Kidney (tissue), 14 donors: ENCODE results near the gene THUMPD1. TPM values are rescaled to one million over a fixed set of nuclear protein-coding genes. Genes with fewer than 3 reads are reported as not detected.

Experiments used
- DNase-seq, 5 donors: peaks; one replicate each; pipeline ENCODE4 v3.0.0-alpha.2; 2013 to 2020
- FAIRE-seq: peaks from 2 replicates; lab custom pipeline; 2012; peaks lifted over from hg19 to GRCh38; lab: Jason Lieb, UNC
- H3K27ac ChIP-seq, 2 donors: one replicate each; pipeline ENCODE4 v1.7.0; 2013; ENCODE audit warnings: low read depth in 2 of 2, low read length in 2 of 2, inconsistent platforms in 1 of 2
- H3K27me3 ChIP-seq: one replicate; pipeline ENCODE4 v1.7.1; 2013; ENCODE audit warnings: low read length, inconsistent platforms; ENCODE audit not compliant: control insufficient read depth, insufficient read depth
- H3K36me3 ChIP-seq, 3 donors: one replicate each; pipeline versions ENCODE4 v1.7.0 to v1.7.1; 2013; ENCODE audit warnings: low read length in 3 of 3, control low read depth in 1 of 3, inconsistent platforms in 1 of 3; ENCODE audit not compliant: insufficient read depth in 3 of 3, control insufficient read depth in 2 of 3
- H3K4me1 ChIP-seq, 3 donors: one replicate each; pipeline versions ENCODE4 v1.7.0 to v1.7.1; 2013; ENCODE audit warnings: low read length in 3 of 3, inconsistent platforms in 1 of 3, low read depth in 1 of 3; ENCODE audit not compliant: control insufficient read depth in 2 of 3, insufficient read depth in 2 of 3
- H3K4me3 ChIP-seq, 3 donors: one replicate each; pipeline versions ENCODE4 v1.7.0 to v1.8.1; 2013; ENCODE audit warnings: low read length in 3 of 3, control low read depth in 1 of 3, inconsistent platforms in 1 of 3
- H3K9ac ChIP-seq, 3 donors: one replicate each; pipeline versions ENCODE4 v1.7.0 to v1.7.1; 2013; ENCODE audit warnings: low read length in 3 of 3, control low read depth in 1 of 3, inconsistent platforms in 1 of 3
- H3K9me3 ChIP-seq, 3 donors: one replicate each; pipeline versions ENCODE4 v1.7.0 to v1.7.1; 2013; ENCODE audit warnings: low read length in 3 of 3, control low read depth in 1 of 3, inconsistent platforms in 1 of 3; ENCODE audit not compliant: control insufficient read depth in 2 of 3, insufficient read depth in 1 of 3
- intact Hi-C: fragments of 100-400 bp; cut with DNase I; formaldehyde crosslinking; loops from one replicate; pipeline ENCODE4 v1.11.1; 2022
- polyA plus RNA-seq: library from polyadenylated mRNA; stranded (reverse); fragments of 350-450 nt; fragmentation: Illumina TruSeq; extraction: RNeasy Lipid Tissue Mini Kit (QIAGEN cat#74804); gene quantifications from one replicate; pipeline ENCODE4 v1.2.3, GENCODE V29; 2014; ENCODE audit warnings: low read depth, low replicate concordance; ENCODE audit not compliant: insufficient read depth
- total RNA-seq: library from RNA; stranded (reverse); fragmentation: NEBNext Ultra II Directional; extraction: Animal tissue kit (Norgen Biotek cat#: 25700); gene quantifications from one replicate; pipeline ENCODE4 v1.2.1, GENCODE V29; 2021
- TF ChIP-seq, protein P1 (sequence below): IDR thresholded peaks from 3 replicates; pipeline ENCODE4 v1.5.1; 2012; ENCODE audit warnings: mild to moderate bottlenecking, moderate library complexity, borderline replicate concordance; ENCODE audit not compliant: insufficient read depth; ENCODE audit errors: extremely low read depth
- donor health status: control.
- donor health status: control.
- donor health status: control.
- donor health status: control.
- donor health status: control.
- donor health status: DM: yes; HTN: yes; CAD: no.
- donor health status: Normal renal cell carcinoma (clear cell type).

Gene THUMPD1
- total and polyA plus RNA-seq, 2 donors from 2014 or later = 16.8 to 45.8 TPM

DNA sequence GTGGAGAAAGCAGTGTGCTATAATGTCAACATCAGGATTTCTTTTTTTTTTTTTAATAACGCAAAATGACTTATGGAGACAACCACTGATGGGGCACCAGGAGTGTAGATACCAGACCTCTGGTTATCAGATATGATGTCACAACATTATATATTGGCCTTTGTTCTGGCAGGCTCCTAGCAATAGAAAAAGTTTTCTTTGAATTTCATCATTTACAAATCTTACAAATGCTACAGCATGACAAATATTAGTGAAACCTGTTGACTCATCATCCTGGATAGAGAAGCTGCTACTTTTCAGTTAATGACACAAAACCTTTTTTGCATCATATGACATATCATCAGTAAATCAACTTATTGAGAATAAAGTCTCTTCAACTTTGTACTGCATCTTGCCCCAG is 6.1 kb downstream of the THUMPD1 start:
- intact Hi-C loops = no loop called here
- no peak overlapping the region for H3K4me3 ChIP-seq
- H3K27ac ChIP-seq = no peak overlapping the region
- no peaks in the 10 kb centered on the region for H3K9me3 ChIP-seq
- H3K9ac ChIP-seq = no peak overlapping the region
- TF ChIP-seq, protein P1, sequence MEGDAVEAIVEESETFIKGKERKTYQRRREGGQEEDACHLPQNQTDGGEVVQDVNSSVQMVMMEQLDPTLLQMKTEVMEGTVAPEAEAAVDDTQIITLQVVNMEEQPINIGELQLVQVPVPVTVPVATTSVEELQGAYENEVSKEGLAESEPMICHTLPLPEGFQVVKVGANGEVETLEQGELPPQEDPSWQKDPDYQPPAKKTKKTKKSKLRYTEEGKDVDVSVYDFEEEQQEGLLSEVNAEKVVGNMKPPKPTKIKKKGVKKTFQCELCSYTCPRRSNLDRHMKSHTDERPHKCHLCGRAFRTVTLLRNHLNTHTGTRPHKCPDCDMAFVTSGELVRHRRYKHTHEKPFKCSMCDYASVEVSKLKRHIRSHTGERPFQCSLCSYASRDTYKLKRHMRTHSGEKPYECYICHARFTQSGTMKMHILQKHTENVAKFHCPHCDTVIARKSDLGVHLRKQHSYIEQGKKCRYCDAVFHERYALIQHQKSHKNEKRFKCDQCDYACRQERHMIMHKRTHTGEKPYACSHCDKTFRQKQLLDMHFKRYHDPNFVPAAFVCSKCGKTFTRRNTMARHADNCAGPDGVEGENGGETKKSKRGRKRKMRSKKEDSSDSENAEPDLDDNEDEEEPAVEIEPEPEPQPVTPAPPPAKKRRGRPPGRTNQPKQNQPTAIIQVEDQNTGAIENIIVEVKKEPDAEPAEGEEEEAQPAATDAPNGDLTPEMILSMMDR = no peak
- no peak for DNase-seq
- peaks cover 1 to 10% (median 7%) of the 10 kb centered on the region in 3 donors for H3K4me1 ChIP-seq
- no peaks in the 10 kb centered on the region for H3K27me3 ChIP-seq
- H3K36me3 ChIP-seq = peaks cover 16 to 38% (median 20%) of the 10 kb centered on the region in 3 donors
- no peak for FAIRE-seq

DNA sequence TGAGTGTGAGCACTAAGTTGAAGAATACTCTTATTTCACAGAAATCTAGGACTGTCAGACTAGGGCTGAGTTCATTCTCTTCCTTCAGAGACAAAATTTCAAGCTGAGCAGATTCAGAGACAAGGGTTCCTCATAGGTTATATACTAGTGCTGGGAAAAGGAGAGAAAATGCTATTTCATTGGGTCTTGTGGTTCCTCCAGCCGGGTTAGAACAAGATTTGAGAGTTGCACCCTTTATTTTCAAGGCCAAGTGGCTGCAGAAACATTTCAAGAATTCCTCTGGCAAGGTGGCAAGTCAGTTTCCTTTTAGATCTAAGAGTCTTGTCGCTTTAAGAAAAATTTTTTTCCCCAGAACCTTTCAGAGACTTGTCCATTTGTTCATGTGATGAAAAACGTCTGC is 6.8 kb downstream of the THUMPD1 start:
- Histone ChIP-seq H3K27ac (no peak overlapping the region), H3K36me3 (peaks cover 16 to 38% (median 20%) of the 10 kb centered on the region in 3 donors), H3K4me1 (peaks cover 0 to 6% (median under 1%) of the 10 kb centered on the region in 3 donors), H3K9me3 (no peaks in the 10 kb centered on the region), H3K27me3 (no peaks in the 10 kb centered on the region), H3K9ac (no peak overlapping the region), H3K4me3 (no peak overlapping the region)
- TF ChIP-seq, protein P1 = no peak
- FAIRE-seq = no peak
- intact Hi-C loops = no loop called here
- no peak for DNase-seq

DNA sequence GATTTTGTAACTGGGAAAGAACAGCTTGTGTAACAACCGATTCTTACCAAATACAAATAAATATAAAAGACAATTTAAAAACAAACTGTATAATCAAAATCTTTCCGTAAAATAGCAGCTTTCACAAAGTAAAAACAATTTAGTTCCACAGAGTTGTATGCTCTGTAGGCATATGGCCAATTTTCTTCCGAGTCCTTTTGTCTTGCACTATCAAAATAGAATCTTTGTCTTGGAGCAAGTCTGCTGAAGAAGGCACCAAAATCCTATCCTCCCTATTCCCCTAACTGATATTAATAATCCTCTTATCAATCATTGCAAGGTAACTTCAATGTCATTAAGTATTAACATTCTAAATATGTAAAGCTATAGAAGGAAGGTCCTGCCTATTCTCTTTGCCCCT is 7.6 kb downstream of the THUMPD1 start:
- no peaks in the 10 kb centered on the region for H3K27me3 ChIP-seq
- no peaks in the 10 kb centered on the region for H3K9me3 ChIP-seq
- H3K9ac ChIP-seq = no peak overlapping the region
- no peak overlapping the region for H3K4me3 ChIP-seq
- intact Hi-C loops = no loop called here
- DNase-seq (no peak), FAIRE-seq (no peak)
- H3K4me1 ChIP-seq = peaks cover 0 to 6% (median 0%) of the 10 kb centered on the region in 3 donors
- peaks cover 16 to 38% (median 20%) of the 10 kb centered on the region in 3 donors for H3K36me3 ChIP-seq
- no peak overlapping the region for H3K27ac ChIP-seq
- TF ChIP-seq, protein P1 = no peak

DNA sequence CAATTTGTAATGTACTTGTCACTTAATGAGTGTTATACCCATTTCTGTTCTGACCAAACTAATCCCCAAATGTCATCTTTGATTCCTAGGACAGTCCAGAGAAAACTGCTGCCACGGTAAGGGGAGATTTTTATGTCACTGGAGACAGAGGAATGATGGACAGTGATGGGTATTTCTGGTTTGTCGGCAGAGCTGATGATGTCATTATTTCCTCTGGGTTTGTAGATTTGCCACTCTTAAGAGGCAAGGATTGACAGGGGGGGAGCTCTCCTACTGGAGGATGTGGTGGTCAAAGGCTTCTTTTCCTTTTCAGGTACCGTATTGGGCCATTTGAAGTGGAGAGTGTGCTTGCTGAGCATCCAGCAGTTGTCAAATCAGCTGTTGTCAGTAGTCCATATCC is 12.5 kb downstream of the THUMPD1 start:
- no peaks in the 10 kb centered on the region for H3K27me3 ChIP-seq
- no peak overlapping the region for H3K27ac ChIP-seq
- no peaks in the 10 kb centered on the region for H3K4me1 ChIP-seq
- H3K9me3 ChIP-seq = no peaks in the 10 kb centered on the region
- DNase-seq (no peak), FAIRE-seq (no peak)
- peaks cover 0 to 2% (median 0%) of the 10 kb centered on the region in 3 donors for H3K36me3 ChIP-seq
- no peak overlapping the region for H3K9ac ChIP-seq
- TF ChIP-seq, protein P1 = no peak
- H3K4me3 ChIP-seq = no peak overlapping the region
- intact Hi-C loops = no loop called here
